DMS153 treated with DMSO at 0.1 percent for 48 hours (cell line): ENCODE measurements around the gene KCTD11.

Experiments used
- DNase-seq: peaks from one replicate; lab custom pipeline; 2025; ENCODE audit not compliant: unreplicated experiment; lab: John Stamatoyannopoulos, UW

The KCTD11 gene

DNA sequence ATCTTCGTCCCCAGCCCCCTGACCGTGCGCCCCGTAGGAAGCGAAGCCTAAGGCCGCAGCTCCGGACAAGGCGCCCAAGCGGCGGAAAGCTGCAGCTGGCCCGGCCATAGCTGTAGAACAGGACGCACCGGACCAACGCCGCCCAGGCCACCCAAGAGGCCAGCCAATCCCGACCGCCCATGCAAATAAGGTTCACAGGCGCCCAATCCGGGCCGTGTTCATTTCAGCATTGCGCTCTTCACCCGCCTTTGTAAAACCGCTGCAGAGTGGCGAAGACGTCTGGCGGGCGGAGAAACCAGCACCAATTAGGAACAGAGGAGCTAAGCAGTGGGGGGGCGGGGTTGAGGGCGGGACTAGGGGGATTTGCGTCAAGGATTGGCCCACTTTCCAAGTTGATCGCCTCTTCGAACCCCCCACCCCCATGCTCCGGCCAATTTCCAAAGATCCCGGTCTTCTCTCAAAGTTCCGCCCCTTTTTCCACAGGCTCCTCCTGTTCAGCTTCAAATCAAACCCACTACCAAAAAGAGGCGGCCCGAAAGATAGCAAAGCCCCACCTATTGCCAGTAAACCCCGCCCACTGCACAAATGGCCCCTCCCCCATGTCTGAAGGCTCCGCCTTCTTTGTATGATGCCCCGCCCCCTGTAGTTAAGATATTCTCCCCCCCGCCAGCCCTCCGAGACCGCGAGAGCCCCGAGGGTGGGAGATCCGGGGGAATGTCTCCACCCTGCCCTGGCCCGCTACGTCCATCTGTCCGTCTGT, 52.2 kb downstream of the KCTD11 start, which contains the start of gene TMEM256:
Gene TMEM256, minus strand, starts transcription at position 121 of the 760 bp plus-strand sequence. Its CDS starts 13 bp downstream, at position 108.
- DNase-seq: peak; percentile 78
